Measurements from ENCODE around the gene DLK2. TPM values are rescaled to one million over a fixed set of nuclear protein-coding genes. Genes with fewer than 3 reads are reported as not detected.

The DLK2 gene
- total RNA-seq, 2 experiments from 2014 or later: 0.30 to 0.37 TPM

GRCh38 chr6:43437700-43438099 is 17.6 kb downstream of the DLK2 start:
- DNase-seq (no peak), ATAC-seq (ENCODE audit: low read depth) (no peak)
- Mint-ChIP-seq H3K27ac (no peak overlapping the region), H3K4me1 (no peaks in the 10 kb centered on the region), H3K27me3 (no peaks in the 10 kb centered on the region), H3K4me3 (no peak overlapping the region), H3K36me3 (no peaks in the 10 kb centered on the region), H3K9me3 (no peaks in the 10 kb centered on the region)
- POLR2A ChIA-PET: interaction anchor here (0.9 to 2.5 kb wide), 2 partner anchors 10 to 57 kb away, joined by 4 to 6 read pairs; partner anchors contain the start of gene ABCC10

- Mint-ChIP-seq H3K9me3 (no peaks in the 10 kb centered on the region), H3K27me3 (no peaks in the 10 kb centered on the region), H3K4me3 (no peak overlapping the region), H3K27ac (no peak overlapping the region), H3K36me3 (peaks cover 3% of the 10 kb centered on the region), H3K4me1 (no peaks in the 10 kb centered on the region)
- ATAC-seq (ENCODE audit: low read depth) (no peak), DNase-seq (no peak)
- POLR2A ChIA-PET: interaction anchor here (0.9 to 2.5 kb wide), 2 partner anchors 9 to 58 kb away, joined by 4 to 6 read pairs; partner anchors contain the start of gene ABCC10
Measured at GRCh38 chr6:43436577-43437282, 18.6 kb downstream of the DLK2 start.

GRCh38 chr6:43435682-43436437 is 19.5 kb downstream of the DLK2 start:
- Mint-ChIP-seq H3K9me3 (no peaks in the 10 kb centered on the region), H3K27ac (no peak overlapping the region), H3K4me3 (no peak overlapping the region), H3K27me3 (no peaks in the 10 kb centered on the region), H3K4me1 (no peaks in the 10 kb centered on the region), H3K36me3 (peaks cover 5% of the 10 kb centered on the region)
- DNase-seq: no peak
- ATAC-seq (ENCODE audit: low read depth): no peak
- POLR2A ChIA-PET: interaction anchor here (2.5 kb wide), 1 partner anchor 59 kb away, joined by 6 read pairs; no protein-coding TSS in a partner anchor

GRCh38 chr6:43434943-43435342 is 20.4 kb downstream of the DLK2 start:
- ATAC-seq (ENCODE audit: low read depth) (no peak), DNase-seq (no peak)
- H3K27ac Mint-ChIP-seq: no peak overlapping the region
- H3K36me3 Mint-ChIP-seq: peaks cover 5% of the 10 kb centered on the region
- H3K4me3 Mint-ChIP-seq: no peak overlapping the region
- POLR2A ChIA-PET: no interaction called here
- no peaks in the 10 kb centered on the region for H3K27me3 Mint-ChIP-seq
- no peaks in the 10 kb centered on the region for H3K4me1 Mint-ChIP-seq
- no peaks in the 10 kb centered on the region for H3K9me3 Mint-ChIP-seq

DNA sequence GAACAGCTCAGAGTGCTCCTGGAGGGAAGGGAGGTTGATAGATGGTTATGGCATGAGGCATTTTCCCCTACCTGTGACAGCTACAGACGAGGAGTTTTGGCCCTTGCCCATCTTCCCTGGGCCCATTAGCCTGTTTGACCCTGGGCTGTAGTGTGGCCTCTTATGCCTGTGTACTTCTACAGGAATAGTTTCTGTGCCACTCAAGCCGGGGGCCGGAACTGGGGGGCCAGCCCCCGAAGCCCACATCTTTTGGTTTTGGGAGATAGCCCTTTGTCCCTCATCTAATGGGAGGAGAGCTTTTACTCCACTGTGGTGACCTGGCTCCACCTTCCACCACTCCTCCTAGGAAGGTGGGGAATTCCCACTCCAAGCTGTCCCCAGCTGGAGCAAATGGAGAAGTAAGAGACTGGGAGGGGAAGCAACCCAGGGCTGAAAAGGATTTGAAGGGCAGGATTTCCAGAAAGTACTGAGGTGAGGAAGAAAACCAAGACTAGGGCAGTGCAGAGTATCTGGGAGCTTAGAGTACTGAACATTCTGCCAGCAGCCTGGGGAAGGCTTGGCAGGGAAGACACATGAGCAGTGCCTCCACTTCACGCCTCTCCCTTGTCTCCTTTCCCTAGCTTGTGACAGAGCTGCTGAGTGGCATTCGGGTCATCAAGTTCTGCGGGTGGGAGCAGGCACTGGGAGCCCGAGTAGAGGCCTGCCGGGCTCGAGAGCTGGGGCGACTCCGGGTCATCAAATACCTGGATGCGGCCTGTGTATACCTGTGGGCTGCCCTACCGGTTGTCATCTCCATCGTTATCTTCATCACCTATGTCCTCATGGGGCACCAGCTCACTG is 21.1 kb downstream of the DLK2 start:
- Mint-ChIP-seq H3K36me3 (peaks cover 5% of the 10 kb centered on the region), H3K27ac (no peak overlapping the region), H3K4me1 (no peaks in the 10 kb centered on the region), H3K9me3 (no peaks in the 10 kb centered on the region), H3K27me3 (no peaks in the 10 kb centered on the region), H3K4me3 (no peak overlapping the region)
- ATAC-seq (ENCODE audit: low read depth) (no peak), DNase-seq (no peak)
- POLR2A ChIA-PET: interaction anchor here (1.0 kb wide), 1 partner anchor 22 kb away, joined by 6 read pairs; no protein-coding TSS in a partner anchor

DNA sequence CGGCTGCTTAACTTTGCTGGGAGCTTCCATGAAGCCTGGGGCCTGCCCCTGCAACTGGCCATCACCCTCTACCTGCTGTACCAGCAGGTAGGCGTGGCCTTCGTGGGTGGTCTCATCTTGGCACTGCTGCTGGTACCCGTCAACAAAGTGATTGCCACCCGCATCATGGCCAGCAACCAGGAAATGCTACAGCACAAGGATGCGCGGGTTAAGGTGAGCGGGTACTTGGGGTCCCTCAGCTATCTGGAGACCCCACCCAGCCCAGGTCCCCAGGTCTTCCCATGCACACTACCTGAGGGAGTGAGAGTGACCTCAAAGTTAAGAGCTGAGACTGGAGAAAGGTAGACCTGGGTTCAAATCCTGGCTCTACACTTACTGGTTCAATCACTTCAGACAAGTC is 22.2 kb downstream of the DLK2 start:
- POLR2A ChIA-PET: interaction anchor here (1.0 kb wide), 1 partner anchor 24 kb away, joined by 6 read pairs; no protein-coding TSS in a partner anchor

DNA sequence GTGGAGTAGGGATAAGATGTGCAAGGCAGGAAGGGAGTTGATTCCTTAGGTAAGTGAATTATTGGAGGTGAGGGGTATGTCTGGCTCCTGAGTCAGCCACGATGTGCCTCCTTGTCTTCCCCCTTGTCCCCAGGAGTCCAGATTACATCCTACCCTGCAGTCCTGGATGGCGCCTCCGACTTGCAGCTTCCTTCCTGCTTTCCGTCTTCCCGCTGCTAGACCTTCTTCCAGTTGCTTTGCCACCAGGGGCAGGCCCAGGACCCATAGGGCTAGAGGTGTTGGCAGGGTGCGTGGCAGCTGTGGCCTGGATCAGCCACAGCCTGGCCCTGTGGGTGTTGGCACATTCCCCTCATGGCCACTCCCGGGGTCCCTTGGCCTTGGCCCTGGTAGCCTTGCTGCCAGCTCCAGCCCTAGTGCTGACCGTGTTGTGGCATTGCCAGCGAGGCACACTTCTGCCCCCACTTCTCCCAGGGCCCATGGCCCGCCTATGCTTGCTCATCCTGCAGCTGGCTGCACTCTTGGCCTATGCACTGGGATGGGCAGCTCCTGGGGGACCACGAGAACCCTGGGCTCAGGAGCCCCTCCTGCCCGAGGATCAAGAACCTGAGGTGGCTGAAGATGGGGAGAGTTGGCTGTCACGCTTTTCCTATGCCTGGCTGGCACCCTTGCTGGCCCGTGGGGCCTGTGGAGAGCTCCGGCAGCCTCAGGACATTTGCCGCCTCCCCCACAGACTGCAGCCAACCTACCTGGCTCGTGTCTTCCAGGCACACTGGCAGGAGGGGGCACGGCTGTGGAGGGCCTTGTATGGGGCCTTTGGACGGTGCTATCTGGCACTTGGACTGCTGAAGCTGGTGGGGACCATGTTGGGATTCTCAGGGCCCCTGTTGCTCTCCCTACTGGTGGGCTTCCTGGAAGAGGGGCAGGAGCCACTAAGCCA is 23.1 kb downstream of the DLK2 start:
- H3K27ac Mint-ChIP-seq: no peak overlapping the region
- POLR2A ChIA-PET: no interaction called here

More for the DNA sequence above, 22.2 kb downstream of the DLK2 start:
- Mint-ChIP-seq H3K27ac (no peak overlapping the region), H3K27me3 (no peaks in the 10 kb centered on the region), H3K4me1 (peaks cover 9% of the 10 kb centered on the region), H3K36me3 (peaks cover 5% of the 10 kb centered on the region), H3K4me3 (no peak overlapping the region), H3K9me3 (no peaks in the 10 kb centered on the region)
- DNase-seq (no peak), ATAC-seq (ENCODE audit: low read depth) (no peak)

DNA sequence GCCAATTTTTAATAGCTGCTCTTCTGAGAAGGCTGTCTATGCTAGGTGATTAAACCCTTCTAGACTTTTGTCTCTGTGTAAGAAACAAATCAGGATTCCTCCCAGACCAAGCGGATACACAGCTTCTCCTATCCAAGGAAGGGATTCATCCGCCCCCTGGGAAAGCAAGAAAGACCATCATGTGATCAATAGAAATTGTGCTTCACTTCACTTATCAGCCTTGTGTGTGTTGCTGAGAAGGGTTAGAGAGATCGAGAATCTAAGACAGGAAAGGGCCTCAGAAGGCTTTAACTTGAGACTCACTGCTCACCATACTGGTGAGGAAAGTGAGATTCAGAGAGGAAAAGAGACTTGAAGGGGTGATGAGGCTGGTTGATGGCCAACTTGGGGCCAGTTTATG is 26.5 kb downstream of the DLK2 start:
- POLR2A ChIA-PET: interaction anchor here (0.6 kb wide), 1 partner anchor 27 kb away, joined by 4 read pairs; the partner anchor contains the start of gene DLK2
- Mint-ChIP-seq H3K36me3 (peaks cover 5% of the 10 kb centered on the region), H3K27ac (peak overlapping the region; percentile 97), H3K4me1 (peaks cover 14% of the 10 kb centered on the region), H3K27me3 (no peaks in the 10 kb centered on the region), H3K4me3 (peak overlapping the region; percentile 98), H3K9me3 (peaks cover 1% of the 10 kb centered on the region)
- ATAC-seq (ENCODE audit: low read depth) (no peak), DNase-seq (no peak)

More for the DNA sequence above, 23.1 kb downstream of the DLK2 start:
- H3K27me3 Mint-ChIP-seq: no peaks in the 10 kb centered on the region
- no peaks in the 10 kb centered on the region for H3K9me3 Mint-ChIP-seq
- peaks cover 11% of the 10 kb centered on the region for H3K4me1 Mint-ChIP-seq
- DNase-seq (no peak), ATAC-seq (ENCODE audit: low read depth) (no peak)
- H3K36me3 Mint-ChIP-seq: peaks cover 5% of the 10 kb centered on the region
- H3K4me3 Mint-ChIP-seq: no peak overlapping the region

DNA sequence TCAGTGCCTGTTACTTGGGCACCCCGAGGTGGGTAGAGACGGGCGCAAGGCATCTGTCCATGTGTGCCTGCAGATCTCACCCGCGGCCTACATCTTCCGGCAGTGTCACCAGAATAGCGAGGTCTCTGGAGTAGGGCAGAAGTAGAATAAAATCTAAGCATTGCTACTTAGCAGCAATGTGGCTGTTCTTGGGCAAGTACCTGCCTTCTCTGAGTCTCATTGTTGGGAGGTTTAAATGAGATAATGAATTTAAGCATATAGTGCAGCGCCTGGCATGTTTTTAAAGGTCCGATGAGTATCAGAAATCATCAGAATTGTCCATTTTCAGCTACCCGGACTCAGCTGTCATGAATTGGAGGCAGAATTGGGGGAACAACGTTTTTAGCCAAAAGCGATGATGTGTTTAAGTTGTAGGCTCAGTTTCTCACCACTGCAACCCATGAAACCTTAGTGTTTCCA is 27.2 kb downstream of the DLK2 start:
- peak overlapping the region; percentile 97 for H3K27ac Mint-ChIP-seq
- H3K36me3 Mint-ChIP-seq: peaks cover 5% of the 10 kb centered on the region
- peaks cover 14% of the 10 kb centered on the region for H3K4me1 Mint-ChIP-seq
- peak overlapping the region; percentile 98 for H3K4me3 Mint-ChIP-seq
- H3K27me3 Mint-ChIP-seq: no peaks in the 10 kb centered on the region
- POLR2A ChIA-PET: interaction anchor here (1.3 kb wide), 1 partner anchor 58 kb away, joined by 5 read pairs; the partner anchor contains the start of gene ZNF318
- peaks cover 1% of the 10 kb centered on the region for H3K9me3 Mint-ChIP-seq
- ATAC-seq (ENCODE audit: low read depth) (peak; percentile 32), DNase-seq (no peak)

- Mint-ChIP-seq H3K4me1 (peaks cover 14% of the 10 kb centered on the region), H3K27ac (peak within 1 kb of the TSS; percentile 97), H3K4me3 (peak within 1 kb of the TSS; percentile 98), H3K9me3 (peaks cover 1% of the 10 kb centered on the region), H3K36me3 (peaks cover 5% of the 10 kb centered on the region), H3K27me3 (no peaks in the 10 kb centered on the region)
- POLR2A ChIA-PET: interaction anchor here (0.7 to 1.3 kb wide), 4 partner anchors 10 to 740 kb away, joined by 3 to 5 read pairs (median 4); partner anchors contain the start of gene ZNF318
- ATAC-seq (ENCODE audit: low read depth): peak; percentile 97
- peak; percentile 93 for DNase-seq
Measured at GRCh38 chr6:43427406-43428111, 27.8 kb downstream of the DLK2 start, which contains the start of gene ABCC10. Gene ABCC10, plus strand, starts transcription at chr6:43427541. Its CDS starts 438 bp downstream, at chr6:43427979.

GRCh38 chr6:43426928-43427405 is 28.4 kb downstream of the DLK2 start:
- Mint-ChIP-seq H3K4me1 (peaks cover 14% of the 10 kb centered on the region), H3K4me3 (peak overlapping the region; percentile 98), H3K27ac (peak overlapping the region; percentile 97), H3K9me3 (peaks cover 1% of the 10 kb centered on the region), H3K36me3 (peaks cover 4% of the 10 kb centered on the region), H3K27me3 (peaks cover 2% of the 10 kb centered on the region)
- ATAC-seq (ENCODE audit: low read depth) (no peak), DNase-seq (no peak)
- POLR2A ChIA-PET: interaction anchor here (0.7 to 1.3 kb wide), 4 partner anchors 10 to 741 kb away, joined by 3 to 5 read pairs (median 4); partner anchors contain the start of gene ZNF318

All from activated naive CD8-positive, alpha-beta T cell treated with anti-CD3 and anti-CD28 coated beads, Interleukin-2, amount 10 ng/mL, durations not matched to agents 7 days and 5 days (primary cell).